Measurements from ENCODE around the gene ANKFY1.

DNA sequence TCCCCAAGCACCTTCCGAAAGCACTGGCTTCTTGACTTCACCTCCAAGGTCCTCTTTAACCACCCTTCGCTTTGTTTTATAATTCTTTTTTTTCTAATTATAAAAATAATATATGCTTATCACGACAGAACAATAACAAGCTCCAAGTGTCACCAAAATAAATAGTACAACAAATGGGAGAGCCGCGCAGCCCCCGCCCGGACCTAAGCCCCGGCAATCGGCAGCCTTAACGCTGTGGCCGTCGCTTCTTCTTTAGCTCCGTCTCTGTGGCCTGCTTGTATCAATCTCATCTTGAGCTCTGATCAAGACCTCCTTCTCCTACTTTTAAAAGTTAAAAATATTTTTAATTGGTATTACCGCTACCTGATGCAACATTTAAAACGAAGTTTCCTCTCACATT lies 78.1 kb downstream of the ANKFY1 start:
- TF ChIP-seq POLR2A (IDR thresholded peaks at IDR 0.05), result no peak
- TF ChIP-seq, protein P1, sequence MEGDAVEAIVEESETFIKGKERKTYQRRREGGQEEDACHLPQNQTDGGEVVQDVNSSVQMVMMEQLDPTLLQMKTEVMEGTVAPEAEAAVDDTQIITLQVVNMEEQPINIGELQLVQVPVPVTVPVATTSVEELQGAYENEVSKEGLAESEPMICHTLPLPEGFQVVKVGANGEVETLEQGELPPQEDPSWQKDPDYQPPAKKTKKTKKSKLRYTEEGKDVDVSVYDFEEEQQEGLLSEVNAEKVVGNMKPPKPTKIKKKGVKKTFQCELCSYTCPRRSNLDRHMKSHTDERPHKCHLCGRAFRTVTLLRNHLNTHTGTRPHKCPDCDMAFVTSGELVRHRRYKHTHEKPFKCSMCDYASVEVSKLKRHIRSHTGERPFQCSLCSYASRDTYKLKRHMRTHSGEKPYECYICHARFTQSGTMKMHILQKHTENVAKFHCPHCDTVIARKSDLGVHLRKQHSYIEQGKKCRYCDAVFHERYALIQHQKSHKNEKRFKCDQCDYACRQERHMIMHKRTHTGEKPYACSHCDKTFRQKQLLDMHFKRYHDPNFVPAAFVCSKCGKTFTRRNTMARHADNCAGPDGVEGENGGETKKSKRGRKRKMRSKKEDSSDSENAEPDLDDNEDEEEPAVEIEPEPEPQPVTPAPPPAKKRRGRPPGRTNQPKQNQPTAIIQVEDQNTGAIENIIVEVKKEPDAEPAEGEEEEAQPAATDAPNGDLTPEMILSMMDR (IDR thresholded peaks at IDR 0.05), result no peak
